IPS-18c (cell line): ENCODE data around the gene ETV2.
"Not testable (repeated sequence)": the region's sequence is repeated elsewhere in the genome, so short reads cannot be mapped to it uniquely, and the experiment has no call there.

Experiments
- H3K4me3 ChIP-seq: 2 replicates; pipeline ENCODE4 v1.7.0; 2013; ENCODE audit warnings: low read depth, mild to moderate bottlenecking, low read length, moderate library complexity; ENCODE audit not compliant: insufficient read depth
- H3K9me3 ChIP-seq: one replicate; pipeline ENCODE4 v1.6.1; 2013; ENCODE audit warnings: mild to moderate bottlenecking, low read length, moderate library complexity; ENCODE audit not compliant: control insufficient read depth, insufficient read depth

The ETV2 gene, protein sequence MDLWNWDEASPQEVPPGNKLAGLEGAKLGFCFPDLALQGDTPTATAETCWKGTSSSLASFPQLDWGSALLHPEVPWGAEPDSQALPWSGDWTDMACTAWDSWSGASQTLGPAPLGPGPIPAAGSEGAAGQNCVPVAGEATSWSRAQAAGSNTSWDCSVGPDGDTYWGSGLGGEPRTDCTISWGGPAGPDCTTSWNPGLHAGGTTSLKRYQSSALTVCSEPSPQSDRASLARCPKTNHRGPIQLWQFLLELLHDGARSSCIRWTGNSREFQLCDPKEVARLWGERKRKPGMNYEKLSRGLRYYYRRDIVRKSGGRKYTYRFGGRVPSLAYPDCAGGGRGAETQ

DNA sequence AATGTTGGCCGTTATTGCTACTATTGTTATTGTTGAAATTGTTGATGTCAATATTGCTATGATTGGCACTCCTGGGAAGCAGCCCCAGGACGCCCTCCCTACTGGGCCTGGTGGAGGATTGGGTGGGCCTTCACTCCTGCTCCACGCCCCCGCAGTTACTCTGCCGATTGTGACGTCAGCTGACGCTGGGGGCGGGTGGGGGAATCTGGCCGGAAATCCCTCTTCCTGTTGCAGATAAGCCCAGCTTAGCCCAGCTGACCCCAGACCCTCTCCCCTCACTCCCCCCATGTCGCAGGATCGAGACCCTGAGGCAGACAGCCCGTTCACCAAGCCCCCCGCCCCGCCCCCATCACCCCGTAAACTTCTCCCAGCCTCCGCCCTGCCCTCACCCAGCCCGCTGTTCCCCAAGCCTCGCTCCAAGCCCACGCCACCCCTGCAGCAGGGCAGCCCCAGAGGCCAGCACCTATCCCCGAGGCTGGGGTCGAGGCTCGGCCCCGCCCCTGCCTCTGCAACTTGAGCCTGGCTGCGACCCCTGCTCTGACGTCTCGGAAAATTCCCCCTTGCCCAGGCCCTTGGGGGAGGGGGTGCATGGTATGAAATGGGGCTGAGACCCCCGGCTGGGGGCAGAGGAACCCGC, at the start of gene ETV2:
Gene ETV2 (plus strand): TSS at position 231 of the 637 bp plus-strand sequence. CDS start 716 bp downstream, outside the sequence.
- peak within 1 kb of the TSS; percentile 24 for H3K4me3 ChIP-seq
- no peaks in the 10 kb centered on the region for H3K9me3 ChIP-seq

DNA sequence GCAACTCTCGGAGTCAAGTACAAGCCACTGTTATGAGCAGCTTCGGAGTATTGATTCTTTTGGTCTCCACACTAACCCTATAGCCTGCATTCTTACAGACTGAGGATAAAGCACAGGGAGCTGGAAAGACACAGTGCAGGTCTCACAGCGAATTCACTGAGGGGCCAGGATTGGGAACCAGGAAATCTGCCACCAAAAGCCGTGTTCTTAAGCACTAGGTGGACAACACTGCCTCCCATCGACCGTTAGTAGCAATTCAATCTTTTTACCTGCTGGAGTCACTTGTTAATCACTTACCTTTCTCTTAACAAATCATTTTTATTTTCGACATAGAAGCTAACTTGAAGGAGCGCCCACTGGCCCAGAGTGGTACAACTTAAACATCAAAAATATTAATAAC, 49.3 kb upstream of the ETV2 start:
- H3K4me3 ChIP-seq = no peak overlapping the region

DNA sequence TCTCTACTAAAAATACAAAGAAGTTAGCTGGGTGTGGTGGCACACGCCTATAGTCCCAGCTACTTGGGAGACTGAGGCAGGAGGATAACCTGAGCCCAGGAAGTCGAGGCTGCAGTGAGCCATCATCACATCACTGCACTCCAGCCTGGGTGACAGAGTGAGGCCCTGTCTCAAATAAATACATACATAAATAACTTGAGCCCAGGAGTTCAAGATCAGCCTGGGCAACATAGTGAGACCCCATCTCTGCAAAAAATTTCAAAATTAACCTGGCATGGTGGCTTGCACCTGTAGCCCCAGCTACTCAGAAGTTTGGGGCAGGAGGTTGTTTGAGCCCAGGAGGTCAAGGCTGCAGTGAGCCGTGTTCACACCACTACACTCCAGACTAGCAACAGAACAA, 46.5 kb upstream of the ETV2 start:
- H3K4me3 ChIP-seq, H3K9me3 ChIP-seq: not testable (repeated sequence)

More for the DNA sequence above, 49.3 kb upstream of the ETV2 start:
- no peaks in the 10 kb centered on the region for H3K9me3 ChIP-seq

DNA sequence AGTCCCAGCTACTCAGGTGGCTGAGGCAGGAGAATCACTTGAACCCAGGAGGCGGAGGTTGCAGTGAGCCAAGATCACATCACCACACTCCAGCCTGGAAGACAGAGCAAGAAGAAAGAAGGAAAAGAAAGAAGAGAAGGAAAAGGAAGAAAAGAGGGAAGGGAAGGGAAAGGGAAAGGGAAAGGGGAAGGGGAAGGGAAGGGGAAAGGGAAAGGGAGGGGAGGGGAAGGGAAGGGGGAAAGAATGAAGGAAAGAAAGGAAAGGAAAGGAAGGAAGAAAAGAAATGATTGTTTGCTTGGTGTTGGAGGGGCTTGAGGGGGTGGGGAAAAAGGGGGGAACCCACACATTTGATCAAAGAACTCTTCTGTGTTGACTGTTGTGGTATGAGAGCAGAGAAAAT, 45.6 kb upstream of the ETV2 start:
- H3K4me3 ChIP-seq = no peak overlapping the region
- H3K9me3 ChIP-seq = no peaks in the 10 kb centered on the region

DNA sequence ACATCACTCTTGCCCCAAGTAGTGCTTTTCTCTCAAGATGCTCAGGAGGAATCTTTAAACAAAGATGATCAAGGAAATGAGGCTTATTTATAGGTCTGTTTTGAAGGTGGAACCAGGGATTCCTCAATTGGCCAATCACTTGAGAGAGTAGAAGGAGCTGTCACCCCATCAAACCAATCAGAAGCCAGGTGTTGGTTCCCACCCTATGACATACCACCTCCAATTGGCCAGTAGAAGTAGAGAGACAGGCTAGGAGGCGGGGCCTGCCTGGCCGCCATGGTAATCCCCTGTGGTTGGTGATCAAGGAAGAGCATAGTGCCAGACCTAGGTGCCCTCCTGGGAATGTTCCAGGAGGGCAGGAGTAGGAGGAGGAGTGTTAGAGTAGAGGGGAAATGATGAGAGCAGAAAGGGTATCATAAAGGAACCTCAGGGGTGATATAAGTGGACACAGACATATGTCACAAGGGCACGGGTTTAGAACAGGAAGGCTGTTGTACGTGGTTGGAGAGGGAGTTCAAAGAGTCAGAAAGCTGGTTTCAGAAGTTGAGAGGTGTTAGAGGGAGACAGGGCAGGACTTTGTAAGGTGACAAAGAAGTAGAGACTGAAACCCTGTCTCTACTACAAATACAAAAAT, 45.1 kb upstream of the ETV2 start:
- Histone ChIP-seq H3K4me3 (no peak overlapping the region), H3K9me3 (no peaks in the 10 kb centered on the region)

DNA sequence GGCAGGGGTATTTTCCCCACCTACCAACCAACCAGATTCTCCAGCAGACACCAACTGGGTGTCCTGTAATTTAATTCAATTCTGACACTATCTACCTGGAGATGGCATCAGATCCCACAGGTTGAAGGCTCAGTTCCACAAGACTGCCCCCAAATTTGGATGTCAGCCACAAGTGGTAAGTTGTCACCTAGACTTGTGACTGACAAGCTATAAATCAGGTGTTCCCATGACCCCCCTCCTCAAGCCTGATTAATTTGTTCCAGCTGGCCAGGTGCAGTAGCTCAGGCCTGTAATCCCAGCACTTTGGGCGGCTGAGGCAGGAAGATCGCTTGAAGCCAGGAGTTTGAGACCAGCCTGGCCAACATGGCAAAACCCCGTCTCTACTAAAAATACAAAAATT, 39.6 kb upstream of the ETV2 start:
- no peak overlapping the region for H3K4me3 ChIP-seq
- H3K9me3 ChIP-seq = peaks cover 2% of the 10 kb centered on the region

DNA sequence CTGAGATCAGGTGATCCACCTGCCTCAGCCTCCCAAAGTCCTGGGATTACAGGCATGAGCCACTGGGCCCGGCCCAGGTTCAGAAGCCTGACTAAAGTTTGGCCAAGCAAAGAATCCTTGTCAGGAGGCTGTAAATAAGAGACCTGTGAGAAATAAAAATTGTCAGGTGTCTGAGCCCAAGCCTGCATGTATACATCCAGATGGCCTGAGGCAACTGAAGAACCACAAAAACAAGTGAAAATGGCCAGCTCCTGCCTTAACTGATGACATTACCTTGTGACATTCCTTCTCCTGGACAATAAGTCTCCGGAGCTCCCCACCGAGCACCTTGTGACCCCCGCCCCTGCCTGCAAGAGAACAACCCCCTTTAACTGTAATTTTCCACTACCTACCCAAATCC, 37.1 kb upstream of the ETV2 start:
- not testable (repeated sequence) for H3K9me3 ChIP-seq, H3K4me3 ChIP-seq

DNA sequence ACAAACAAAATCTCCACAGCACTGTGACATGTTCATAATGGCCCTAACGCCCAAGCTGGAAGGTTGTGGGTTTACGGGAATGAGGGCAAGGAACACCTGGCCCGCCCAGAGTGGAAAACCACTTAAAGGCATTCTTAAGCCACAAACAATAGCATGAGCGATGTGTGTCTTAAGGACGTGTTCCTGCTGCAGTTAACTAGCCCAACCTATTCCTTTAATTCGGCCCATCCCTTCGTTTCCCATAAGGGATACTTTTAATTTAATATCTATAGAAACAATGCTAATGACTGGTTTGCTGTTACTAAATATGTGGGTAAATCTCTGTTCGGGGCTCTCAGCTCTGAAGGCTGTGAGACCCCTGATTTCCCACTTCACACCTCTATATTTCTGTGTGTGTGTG, 34.4 kb upstream of the ETV2 start:
- H3K4me3 ChIP-seq, H3K9me3 ChIP-seq: not testable (repeated sequence)

DNA sequence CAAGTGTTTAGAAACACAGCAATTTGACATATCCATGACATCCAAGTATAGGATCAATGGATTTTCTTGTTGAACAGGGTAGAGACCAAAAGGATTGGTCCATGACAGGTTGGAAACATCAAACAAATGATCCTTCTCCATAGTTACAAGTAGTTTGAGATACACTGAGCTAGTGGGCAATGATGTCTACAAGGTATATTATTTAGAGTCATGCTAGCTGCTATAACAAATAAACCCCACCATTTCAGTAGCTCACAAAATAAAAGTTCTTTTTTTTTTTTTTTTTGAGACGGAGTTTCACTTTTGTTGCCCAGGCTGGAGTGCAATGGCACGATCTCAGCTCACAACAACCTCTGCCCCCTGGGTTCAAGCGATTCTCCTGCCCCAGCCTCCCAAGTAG, 33.9 kb upstream of the ETV2 start:
- Histone ChIP-seq H3K9me3 (peaks cover 2% of the 10 kb centered on the region), H3K4me3 (no peak overlapping the region)

DNA sequence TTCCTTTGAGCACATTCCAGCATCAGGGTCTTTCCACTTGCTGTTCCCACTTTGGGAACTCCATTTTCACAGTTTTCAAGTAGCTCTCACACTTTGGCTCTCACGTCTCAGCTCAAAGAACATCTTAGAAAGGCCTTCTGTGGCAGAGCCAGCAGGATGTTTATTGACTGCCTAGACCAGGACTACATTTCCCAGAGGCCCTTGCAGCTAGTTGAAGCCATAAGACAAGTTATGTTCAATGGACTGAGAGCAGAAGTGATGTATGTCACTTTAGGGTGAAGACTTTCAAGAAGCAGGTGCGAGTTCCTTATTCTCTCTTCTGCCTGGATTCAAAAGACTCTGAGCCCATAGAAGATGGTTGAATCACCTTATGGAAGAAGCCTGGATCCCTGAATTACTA, 33.3 kb upstream of the ETV2 start:
- Histone ChIP-seq H3K4me3 (no peak overlapping the region), H3K9me3 (peaks cover 2% of the 10 kb centered on the region)

DNA sequence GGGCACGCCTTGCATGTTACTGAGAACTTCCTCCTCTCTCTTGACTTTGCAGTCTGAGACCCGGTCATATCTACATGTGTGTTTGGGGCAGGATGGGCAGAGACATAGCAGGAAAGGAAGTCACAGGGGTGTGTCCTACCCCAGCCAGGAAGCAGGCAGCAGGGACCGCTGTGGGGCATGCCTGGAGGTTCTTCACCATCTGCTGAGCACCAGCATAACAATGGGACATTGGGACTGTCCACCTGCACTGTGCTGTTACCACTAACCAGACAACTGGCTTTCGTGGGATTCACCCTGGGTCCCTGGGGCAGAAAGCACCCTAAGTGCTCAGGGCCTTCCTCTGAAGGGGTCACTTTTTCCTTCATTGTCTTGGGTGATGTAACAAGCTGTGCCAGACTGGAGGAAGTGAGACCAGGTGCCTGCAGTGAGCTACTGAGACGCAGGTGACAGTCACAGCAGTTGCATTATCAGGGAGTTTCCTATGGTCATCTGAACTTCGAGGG, 31.6 kb upstream of the ETV2 start:
- H3K4me3 ChIP-seq = no peak overlapping the region
- peaks cover 2% of the 10 kb centered on the region for H3K9me3 ChIP-seq

DNA sequence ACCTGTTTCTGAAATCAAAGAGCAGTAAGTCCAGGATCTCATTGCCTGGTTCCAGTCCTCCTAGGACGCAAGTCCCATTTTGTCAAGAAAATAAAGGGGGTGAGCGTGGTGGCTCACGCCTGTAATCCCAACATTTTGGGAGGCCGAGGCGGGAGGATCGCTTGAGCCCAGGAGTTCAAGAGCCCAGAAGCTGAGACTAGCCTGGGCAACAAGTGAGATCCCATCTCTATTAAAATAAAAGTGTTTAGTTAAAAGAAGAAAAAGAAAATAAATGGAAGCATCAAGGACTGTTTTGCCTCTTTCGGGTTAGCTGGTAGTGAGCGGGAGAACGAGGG, 29.4 kb upstream of the ETV2 start:
- Histone ChIP-seq H3K9me3 (no peaks in the 10 kb centered on the region), H3K4me3 (peak overlapping the region; percentile 5; the same call in 1 of the 2 replicates)

DNA sequence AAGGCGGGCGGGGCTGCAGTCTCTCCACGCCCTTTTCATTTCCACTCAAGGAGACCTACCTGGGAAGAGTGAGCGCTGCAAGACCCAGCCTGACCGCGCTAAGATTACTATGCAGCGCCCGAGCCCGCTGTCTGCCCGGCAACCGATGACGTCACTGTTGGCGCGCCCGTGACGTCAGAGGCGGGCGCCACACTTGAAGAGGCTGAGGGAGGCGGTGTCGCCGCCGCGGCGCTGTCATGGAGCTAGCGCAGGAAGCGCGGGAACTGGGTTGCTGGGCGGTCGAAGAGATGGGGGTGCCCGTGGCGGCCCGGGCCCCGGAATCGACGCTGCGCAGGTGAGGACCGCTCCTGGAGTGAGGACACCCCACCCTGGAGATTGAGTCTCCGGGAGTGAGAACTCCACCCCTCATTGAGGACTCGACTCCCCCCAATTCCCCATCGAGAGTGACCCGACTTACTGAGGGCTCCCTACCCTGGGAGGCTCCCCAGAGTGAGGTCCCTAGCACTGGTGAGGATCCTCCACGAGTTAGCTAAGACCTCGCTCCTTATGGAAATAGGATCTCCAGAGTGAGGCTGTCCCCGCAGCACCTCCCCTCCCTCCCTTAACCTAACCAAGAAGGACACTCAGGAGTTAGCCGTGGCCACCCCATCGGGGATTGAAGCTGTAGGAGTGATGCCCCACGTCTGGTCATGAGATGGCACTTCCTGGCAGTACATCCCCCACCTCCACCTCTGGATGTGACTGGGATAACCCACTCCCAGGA, 28.8 kb upstream of the ETV2 start, which contains the start of gene HAUS5:
Gene HAUS5 (plus strand): TSS at position 177 of the 763 bp plus-strand sequence. CDS start 60 bp downstream, at position 237.
- Histone ChIP-seq H3K9me3 (no peaks in the 10 kb centered on the region), H3K4me3 (peak within 1 kb of the TSS; percentile 72)

DNA sequence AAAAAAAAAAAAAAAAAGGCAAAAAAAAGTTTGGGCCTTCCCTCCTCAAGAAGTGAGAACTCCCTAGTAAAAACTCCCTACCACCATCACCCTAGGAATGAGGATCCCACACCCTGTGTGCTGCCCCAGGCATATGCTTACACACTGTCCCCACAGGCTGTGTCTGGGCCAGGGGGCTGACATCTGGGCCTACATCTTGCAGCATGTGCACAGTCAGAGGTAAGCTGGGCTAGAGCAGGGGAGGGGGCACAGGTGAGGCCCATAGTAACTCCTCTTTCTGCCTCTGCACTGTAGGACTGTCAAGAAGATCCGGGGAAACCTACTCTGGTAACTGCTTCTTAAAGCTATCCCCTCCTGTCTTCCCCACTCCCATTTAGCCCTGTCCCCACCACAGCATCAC, 28.0 kb upstream of the ETV2 start:
- Histone ChIP-seq H3K4me3 (no peak overlapping the region), H3K9me3 (no peaks in the 10 kb centered on the region)

DNA sequence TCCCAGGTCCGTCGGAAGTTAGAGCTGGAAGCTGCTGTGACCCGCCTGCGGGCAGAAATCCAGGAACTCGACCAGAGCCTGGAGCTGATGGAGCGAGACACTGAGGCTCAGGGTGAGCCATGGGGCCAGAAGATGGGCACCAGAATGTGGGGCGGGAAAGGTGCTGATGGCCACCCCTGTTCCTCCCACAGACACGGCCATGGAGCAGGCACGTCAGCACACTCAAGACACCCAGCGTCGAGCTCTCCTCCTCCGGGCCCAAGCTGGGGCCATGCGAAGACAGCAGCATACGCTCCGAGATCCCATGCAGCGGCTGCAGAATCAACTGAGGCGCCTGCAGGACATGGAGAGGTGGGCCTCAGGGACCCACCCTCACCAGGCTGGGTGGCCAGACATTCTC, 26.5 kb upstream of the ETV2 start:
- no peak overlapping the region for H3K4me3 ChIP-seq
- H3K9me3 ChIP-seq = no peaks in the 10 kb centered on the region

DNA sequence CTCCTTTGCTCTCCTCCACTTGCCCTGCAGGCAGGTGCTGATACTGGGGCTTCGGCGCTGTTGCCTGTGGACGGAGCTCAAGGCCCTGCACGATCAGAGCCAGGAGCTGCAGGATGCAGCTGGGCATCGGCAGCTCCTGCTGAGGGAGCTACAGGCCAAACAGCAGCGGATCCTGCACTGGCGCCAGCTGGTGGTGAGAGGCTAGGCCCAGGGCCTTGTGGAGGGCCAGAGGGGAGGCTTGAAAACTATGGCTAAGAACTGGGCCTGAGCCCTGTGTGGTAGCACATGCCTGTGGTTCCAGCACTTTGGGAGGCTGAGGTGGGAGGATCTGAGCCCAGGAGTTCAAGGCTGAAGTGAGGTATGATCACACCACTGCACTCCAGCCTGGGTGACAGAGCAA, 22.7 kb upstream of the ETV2 start:
- Histone ChIP-seq H3K9me3 (no peaks in the 10 kb centered on the region), H3K4me3 (no peak overlapping the region)

DNA sequence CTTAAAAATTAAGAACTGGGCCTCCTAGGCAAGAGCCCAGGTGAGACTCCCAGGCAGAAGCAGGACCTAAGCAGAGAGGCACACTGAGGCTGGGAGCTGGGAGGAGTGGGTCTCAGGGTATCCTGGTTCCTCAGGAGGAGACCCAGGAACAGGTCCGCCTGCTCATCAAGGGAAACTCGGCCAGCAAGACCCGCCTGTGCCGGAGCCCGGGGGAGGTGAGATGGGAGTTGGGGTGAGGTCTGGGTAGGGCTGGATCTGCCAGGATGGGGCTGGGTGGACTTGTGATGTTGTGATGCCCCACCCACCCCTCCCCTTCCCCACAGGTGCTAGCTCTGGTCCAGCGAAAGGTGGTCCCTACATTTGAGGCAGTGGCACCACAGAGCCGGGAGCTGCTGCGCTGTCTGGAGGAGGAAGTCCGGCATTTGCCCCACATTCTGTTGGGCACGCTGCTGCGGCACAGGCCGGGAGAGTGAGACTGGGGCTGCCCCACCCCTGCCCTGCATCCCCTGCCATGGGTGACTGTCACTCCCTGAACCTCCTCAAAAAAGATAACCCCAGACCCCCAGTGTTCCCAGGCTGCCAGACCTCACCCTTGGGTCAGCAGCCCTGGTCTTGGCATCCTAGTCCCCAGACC, 22.1 kb upstream of the ETV2 start:
- Histone ChIP-seq H3K4me3 (no peak overlapping the region), H3K9me3 (no peaks in the 10 kb centered on the region)
